A549 (cell line): ENCODE data around the gene SPAG7. TPM values are rescaled to one million over a fixed set of nuclear protein-coding genes. Genes with fewer than 3 reads are reported as not detected.
A peak's percentile ranks its signal among the peaks of the same experiment; 100 is the strongest.
"Not testable (repeated sequence)": the region's sequence is repeated elsewhere in the genome, so short reads cannot be mapped to it uniquely, and the experiment has no call there.

Experiments used
- ATAC-seq, 2 experiments: fragments of 200-7000 bp in 1 of 2; fragments of >200 bp in 1 of 2; cut with Nextera tagmentation in 1 of 2; cut with Tn5 transposase in 1 of 2; 3 replicates each; pipeline versions ENCODE4 v1.8.0 to v1.9.1; 2018 to 2020; ENCODE audit warnings: mild to moderate bottlenecking in 1 of 2, moderate library complexity in 1 of 2
- CTCF ChIA-PET: fragments of 300-600 bp; sonication (Branson Sonifier 250); formaldehyde crosslinking; extraction: SDS; loops from one replicate; lab custom pipeline; 2021; ENCODE audit warnings: antibody characterized with exemption, inconsistent platforms; lab: Yijun Ruan, JAX
- POLR2A ChIA-PET: fragments of 350-600 bp; formaldehyde crosslinking; extraction: SDS; loops from one replicate; lab custom pipeline; 2021; ENCODE audit warnings: antibody characterized with exemption, inconsistent platforms; lab: Yijun Ruan, JAX
- DNase-seq, 2 experiments: peaks; one replicate each; pipeline versions ENCODE4 v3.0.0 to v3.0.0-alpha.2; 2011 to 2016; ENCODE audit warnings: low read depth in 1 of 2, low spot score in 1 of 2
- FAIRE-seq: peaks from 2 replicates; lab custom pipeline; 2011; peaks lifted over from hg19 to GRCh38; lab: Jason Lieb, UNC
- H3K27ac ChIP-seq, 2 experiments: fragments of >200 bp; sonication (Bioruptor Twin); formaldehyde crosslinking; 3 replicates each; pipeline ENCODE4 v1.5.1; 2016 to 2017
- H3K4me1 ChIP-seq: fragments of >200 bp; sonication (Bioruptor Twin); formaldehyde crosslinking; 3 replicates; pipeline ENCODE4 v1.6.1; 2016
- H3K4me2 ChIP-seq: fragments of >200 bp; sonication (Bioruptor Twin); formaldehyde crosslinking; 3 replicates; pipeline ENCODE4 v1.6.1; 2016
- H3K4me3 ChIP-seq: fragments of >200 bp; sonication (Bioruptor Twin); formaldehyde crosslinking; 3 replicates; pipeline ENCODE4 v1.5.1; 2016
- H3K9me3 ChIP-seq: fragments of >200 bp; sonication (Bioruptor Twin); formaldehyde crosslinking; 3 replicates; pipeline ENCODE4 v1.6.1; 2016
- BHLHE40 ChIP-seq: IDR thresholded peaks from 2 replicates; pipeline ENCODE4 v1.6.1; 2012; ENCODE audit warnings: low read depth, low read length, inconsistent platforms
- CBX2 ChIP-seq: fragments of 200-600 bp; sonication (generic); IDR thresholded peaks from 2 replicates; pipeline ENCODE4 v1.6.1; 2016; ENCODE audit warnings: low read depth, mild to moderate bottlenecking, borderline replicate concordance
- EHF ChIP-seq: fragments of 250-450 bp; sonication (Bioruptor Pico); IDR thresholded peaks from 2 replicates; pipeline ENCODE4 v1.5.0; 2020; ENCODE audit warnings: mild to moderate bottlenecking
- FOSL2 ChIP-seq, 2 experiments: fragments of 450-650 bp in 1 of 2; fragments of >200 bp in 1 of 2; sonication (Bioruptor Twin) in 1 of 2; formaldehyde crosslinking; IDR thresholded peaks; 2 replicates each; pipeline versions ENCODE4 v1.5.0 to v1.6.1; 2016 to 2020; ENCODE audit warnings: mild to moderate bottlenecking in 1 of 2, moderate library complexity in 1 of 2
- FOXS1 ChIP-seq: fragments of 250-450 bp; sonication (Bioruptor Pico); IDR thresholded peaks from 2 replicates; pipeline ENCODE4 v1.5.0; 2020; ENCODE audit warnings: mild to moderate bottlenecking, moderate library complexity
- HOXB13 ChIP-seq: fragments of 250-450 bp; sonication (Bioruptor Pico); IDR thresholded peaks from 2 replicates; pipeline ENCODE4 v1.5.0; 2020; ENCODE audit warnings: low read depth, mild to moderate bottlenecking, moderate library complexity
- KDM1A ChIP-seq: fragments of 200-600 bp; sonication (generic); IDR thresholded peaks from 2 replicates; pipeline ENCODE4 v1.6.1; 2016; ENCODE audit warnings: low read depth, mild to moderate bottlenecking
- MAFK ChIP-seq: fragments of 450-650 bp; IDR thresholded peaks from 2 replicates; pipeline ENCODE4 v1.6.1; 2014; ENCODE audit not compliant: partially characterized antibody
- NFE2L2 ChIP-seq: fragments of 150-350 bp; conservative IDR thresholded peaks from 2 replicates; pipeline ENCODE4 v1.6.1; 2014; ENCODE audit warnings: low read length
- NR3C1 ChIP-seq: fragments of >200 bp; sonication (Bioruptor Twin); formaldehyde crosslinking; IDR thresholded peaks from 3 replicates; pipeline ENCODE4 v1.6.1; 2017
- RAD21 ChIP-seq, 2 experiments: fragments of >200 bp in 1 of 2; sonication (Bioruptor Twin) in 1 of 2; formaldehyde crosslinking in 1 of 2; IDR thresholded peaks in 1 of 2; conservative IDR thresholded peaks in 1 of 2; 2 replicates in 1 of 2; 3 replicates in 1 of 2; pipeline ENCODE4 v1.6.1; 2012 to 2018; ENCODE audit warnings: inconsistent platforms in 1 of 2
- RFX5 ChIP-seq: fragments of 450-650 bp; IDR thresholded peaks from 2 replicates; pipeline ENCODE4 v1.7.1; 2014; ENCODE audit warnings: antibody characterized with exemption, mild to moderate bottlenecking, moderate library complexity
- SMC3 ChIP-seq: fragments of >200 bp; sonication (Bioruptor Twin); formaldehyde crosslinking; IDR thresholded peaks from 3 replicates; pipeline ENCODE4 v1.6.1; 2018; ENCODE audit warnings: inconsistent platforms
- SREBF2 ChIP-seq: fragments of 450-650 bp; IDR thresholded peaks from 2 replicates; pipeline ENCODE4 v1.6.1; 2014; ENCODE audit warnings: mild to moderate bottlenecking, moderate library complexity
- TFCP2L1 ChIP-seq: fragments of 250-450 bp; sonication (Bioruptor Pico); IDR thresholded peaks from 2 replicates; pipeline ENCODE4 v1.5.0; 2021; ENCODE audit warnings: mild to moderate bottlenecking
- ZC3H11A ChIP-seq: fragments of 450-650 bp; IDR thresholded peaks from 2 replicates; pipeline ENCODE4 v1.6.1; 2014; ENCODE audit warnings: antibody characterized with exemption, mild to moderate bottlenecking
- ZNF302 ChIP-seq: fragments of 250-450 bp; sonication (Bioruptor Pico); IDR thresholded peaks from 2 replicates; pipeline ENCODE4 v1.9.0; 2021; ENCODE audit warnings: inconsistent platforms, mild to moderate bottlenecking, moderate library complexity
- WGBS: methylation state at CpG from one replicate; pipeline ENCODE4 v1.1.6; 2017; ENCODE audit errors: missing lambda C conversion rate; 5-methylcytosine and 5-hydroxymethylcytosine counted together
- polyA plus RNA-seq, 4 experiments: library from polyadenylated mRNA; depleted of rRNA in 3 of 4; stranded (reverse); fragments of >200 nt; fragmentation: RNase III in 1 of 4; extraction: RNeasy Plus Mini Kit Qiagen cat#74134 plus additional on column Dnase treatment in 1 of 4; gene quantifications; 2 replicates in 3 of 4; 3 replicates in 1 of 4; pipeline ENCODE4 v1.2.3, GENCODE V29; 2011 to 2017
- TF ChIP-seq, protein P1 (sequence below): fragments of >200 bp; sonication (Bioruptor Twin); formaldehyde crosslinking; IDR thresholded peaks from 3 replicates; pipeline ENCODE4 v1.6.1; 2016
- TF ChIP-seq, protein P2 (sequence below): fragments of 250-450 bp; sonication (Bioruptor Pico); IDR thresholded peaks from 2 replicates; pipeline ENCODE4 v1.5.0; 2021; ENCODE audit warnings: mild to moderate bottlenecking, moderate library complexity, borderline replicate concordance
- TF ChIP-seq, protein P3 (sequence below): IDR thresholded peaks from 2 replicates; pipeline ENCODE4 v1.6.1; 2012
- TF ChIP-seq, protein P4 (sequence below): fragments of 150-350 bp; IDR thresholded peaks from 2 replicates; pipeline ENCODE4 v1.6.1; 2014; ENCODE audit warnings: low read depth, mild to moderate bottlenecking, low read length
- TF ChIP-seq, protein P5 (sequence below): fragments of 250-450 bp; sonication (Bioruptor Pico); IDR thresholded peaks from 2 replicates; pipeline ENCODE4 v1.5.0; 2020; ENCODE audit warnings: low read depth, mild to moderate bottlenecking, moderate library complexity

The SPAG7 gene
- polyA plus RNA-seq, 2 of the 4 experiments (the other 2 are of a cell fraction), result 94.9 to 102 TPM

DNA sequence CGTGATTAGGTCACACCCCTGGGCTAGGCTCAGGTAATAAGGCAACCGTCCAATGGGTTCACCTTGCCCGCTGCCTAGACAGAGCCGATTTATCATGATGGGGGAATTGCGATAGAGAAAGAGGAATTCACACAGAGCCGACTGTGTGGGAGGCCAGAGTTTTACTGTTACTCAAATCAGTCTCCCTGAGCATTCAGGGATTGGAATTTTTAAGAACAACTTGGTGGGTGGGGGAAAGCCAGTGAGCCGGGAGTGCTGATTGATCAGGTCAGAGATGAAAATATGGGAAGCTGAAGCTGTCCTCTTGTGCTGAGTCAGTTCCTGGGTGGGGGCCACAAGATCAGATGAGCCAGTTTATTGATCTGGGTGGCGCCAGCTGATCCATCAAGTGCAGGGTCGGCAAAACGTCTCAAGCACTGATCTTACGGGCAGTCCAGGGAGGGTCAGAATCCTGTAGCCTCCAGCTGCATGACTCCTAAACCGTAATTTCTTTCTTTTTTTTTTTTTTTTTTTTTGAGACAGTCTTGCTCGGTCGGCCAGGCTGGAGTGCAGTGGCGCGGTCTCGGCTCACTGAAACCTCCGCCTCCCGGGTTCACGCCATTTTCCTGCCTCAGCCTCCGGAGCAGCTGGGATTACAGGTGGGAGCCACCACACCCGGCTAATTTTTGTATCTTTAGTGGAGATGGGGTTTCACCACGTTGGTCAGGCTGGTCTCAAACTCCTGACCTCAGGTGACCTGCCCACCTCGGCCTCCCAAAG is 40.9 kb downstream of the SPAG7 start:
- ATAC-seq, H3K9me3 ChIP-seq, DNase-seq, H3K4me1 ChIP-seq, H3K4me2 ChIP-seq, H3K4me3 ChIP-seq, FAIRE-seq, H3K27ac ChIP-seq: not testable (repeated sequence)
- CTCF ChIA-PET, result interaction anchor here (1.0 to 2.1 kb wide), 6 partner anchors 10 to 445 kb away, joined by 3 to 7 read pairs (median 4); partner anchors contain the start of genes CAMTA2, CHRNE, RNF167 and SLC25A11
- peak; percentile 20 for TF ChIP-seq MAFK
- POLR2A ChIA-PET, result interaction anchor here (2.0 kb wide), 1 partner anchor 14 kb away, joined by 7 read pairs; the partner anchor contains the start of genes RNF167 and SLC25A11
- 94% methylated on average over 24 of the region's 24 CpGs for WGBS

DNA sequence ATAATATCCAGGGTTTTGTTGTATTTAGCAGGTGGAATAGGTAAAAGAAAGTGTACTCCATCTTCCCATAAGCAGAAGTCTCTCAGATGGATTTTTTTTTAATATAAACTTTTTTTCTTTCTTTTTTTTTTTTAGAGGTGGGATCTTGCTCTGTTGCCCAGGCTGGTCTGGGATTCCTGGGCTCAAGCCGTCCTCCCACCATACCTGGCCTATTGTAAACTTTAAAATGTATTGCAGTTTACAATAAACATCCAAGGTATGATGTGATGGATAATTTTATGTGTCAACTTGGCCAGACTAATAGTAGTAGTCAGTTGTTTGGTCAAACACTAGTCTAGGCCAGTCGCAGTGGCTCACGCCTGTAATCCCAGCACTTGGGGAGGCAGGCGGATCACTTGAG is 46.3 kb downstream of the SPAG7 start:
- H3K27ac ChIP-seq, result no peak overlapping the region
- no peak overlapping the region for H3K4me3 ChIP-seq
- WGBS, result 95% methylated on average over 4 of the region's 4 CpGs
- H3K4me2 ChIP-seq, result no peak overlapping the region
- ChIA-PET POLR2A (interaction anchor here (1.1 kb wide), 1 partner anchor 9 kb away, joined by 4 read pairs; no protein-coding TSS in a partner anchor), CTCF (interaction anchor here (0.6 to 1.9 kb wide), 5 partner anchors 10 to 140 kb away, joined by 3 to 5 read pairs (median 4); partner anchors contain the start of gene CAMTA2)
- ATAC-seq (no peak), DNase-seq (no peak), FAIRE-seq (no peak)
- TF ChIP-seq SMC3 (no peak), RAD21 (conservative IDR thresholded peaks at IDR 0.05 in 1 of 2, IDR thresholded peaks at IDR 0.05 in 1 of 2) (no peak), BHLHE40 (no peak), FOXS1 (CRISPR knock-in tag) (no peak), EHF (no peak), ZNF302 (no peak), RFX5 (no peak), KDM1A (no peak), TFCP2L1 (no peak)
- TF ChIP-seq, protein P1, sequence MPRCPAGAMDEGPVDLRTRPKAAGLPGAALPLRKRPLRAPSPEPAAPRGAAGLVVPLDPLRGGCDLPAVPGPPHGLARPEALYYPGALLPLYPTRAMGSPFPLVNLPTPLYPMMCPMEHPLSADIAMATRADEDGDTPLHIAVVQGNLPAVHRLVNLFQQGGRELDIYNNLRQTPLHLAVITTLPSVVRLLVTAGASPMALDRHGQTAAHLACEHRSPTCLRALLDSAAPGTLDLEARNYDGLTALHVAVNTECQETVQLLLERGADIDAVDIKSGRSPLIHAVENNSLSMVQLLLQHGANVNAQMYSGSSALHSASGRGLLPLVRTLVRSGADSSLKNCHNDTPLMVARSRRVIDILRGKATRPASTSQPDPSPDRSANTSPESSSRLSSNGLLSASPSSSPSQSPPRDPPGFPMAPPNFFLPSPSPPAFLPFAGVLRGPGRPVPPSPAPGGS, result no peak
- TF ChIP-seq, protein P2, sequence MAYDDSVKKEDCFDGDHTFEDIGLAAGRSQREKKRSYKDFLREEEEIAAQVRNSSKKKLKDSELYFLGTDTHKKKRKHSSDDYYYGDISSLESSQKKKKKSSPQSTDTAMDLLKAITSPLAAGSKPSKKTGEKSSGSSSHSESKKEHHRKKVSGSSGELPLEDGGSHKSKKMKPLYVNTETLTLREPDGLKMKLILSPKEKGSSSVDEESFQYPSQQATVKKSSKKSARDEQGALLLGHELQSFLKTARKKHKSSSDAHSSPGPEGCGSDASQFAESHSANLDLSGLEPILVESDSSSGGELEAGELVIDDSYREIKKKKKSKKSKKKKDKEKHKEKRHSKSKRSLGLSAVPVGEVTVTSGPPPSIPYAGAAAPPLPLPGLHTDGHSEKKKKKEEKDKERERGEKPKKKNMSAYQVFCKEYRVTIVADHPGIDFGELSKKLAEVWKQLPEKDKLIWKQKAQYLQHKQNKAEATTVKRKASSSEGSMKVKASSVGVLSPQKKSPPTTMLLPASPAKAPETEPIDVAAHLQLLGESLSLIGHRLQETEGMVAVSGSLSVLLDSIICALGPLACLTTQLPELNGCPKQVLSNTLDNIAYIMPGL (CRISPR knock-in tag), result no peak
- TF ChIP-seq, protein P3, sequence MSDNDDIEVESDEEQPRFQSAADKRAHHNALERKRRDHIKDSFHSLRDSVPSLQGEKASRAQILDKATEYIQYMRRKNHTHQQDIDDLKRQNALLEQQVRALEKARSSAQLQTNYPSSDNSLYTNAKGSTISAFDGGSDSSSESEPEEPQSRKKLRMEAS, result no peak
- TF ChIP-seq, protein P4, sequence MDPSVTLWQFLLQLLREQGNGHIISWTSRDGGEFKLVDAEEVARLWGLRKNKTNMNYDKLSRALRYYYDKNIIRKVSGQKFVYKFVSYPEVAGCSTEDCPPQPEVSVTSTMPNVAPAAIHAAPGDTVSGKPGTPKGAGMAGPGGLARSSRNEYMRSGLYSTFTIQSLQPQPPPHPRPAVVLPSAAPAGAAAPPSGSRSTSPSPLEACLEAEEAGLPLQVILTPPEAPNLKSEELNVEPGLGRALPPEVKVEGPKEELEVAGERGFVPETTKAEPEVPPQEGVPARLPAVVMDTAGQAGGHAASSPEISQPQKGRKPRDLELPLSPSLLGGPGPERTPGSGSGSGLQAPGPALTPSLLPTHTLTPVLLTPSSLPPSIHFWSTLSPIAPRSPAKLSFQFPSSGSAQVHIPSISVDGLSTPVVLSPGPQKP, result no peak
- H3K9me3 ChIP-seq, result no peaks in the 10 kb centered on the region
- H3K4me1 ChIP-seq, result 0 out of 3 replicates have a peak, but pooled peaks cover 4% of the 10 kb centered on the region

DNA sequence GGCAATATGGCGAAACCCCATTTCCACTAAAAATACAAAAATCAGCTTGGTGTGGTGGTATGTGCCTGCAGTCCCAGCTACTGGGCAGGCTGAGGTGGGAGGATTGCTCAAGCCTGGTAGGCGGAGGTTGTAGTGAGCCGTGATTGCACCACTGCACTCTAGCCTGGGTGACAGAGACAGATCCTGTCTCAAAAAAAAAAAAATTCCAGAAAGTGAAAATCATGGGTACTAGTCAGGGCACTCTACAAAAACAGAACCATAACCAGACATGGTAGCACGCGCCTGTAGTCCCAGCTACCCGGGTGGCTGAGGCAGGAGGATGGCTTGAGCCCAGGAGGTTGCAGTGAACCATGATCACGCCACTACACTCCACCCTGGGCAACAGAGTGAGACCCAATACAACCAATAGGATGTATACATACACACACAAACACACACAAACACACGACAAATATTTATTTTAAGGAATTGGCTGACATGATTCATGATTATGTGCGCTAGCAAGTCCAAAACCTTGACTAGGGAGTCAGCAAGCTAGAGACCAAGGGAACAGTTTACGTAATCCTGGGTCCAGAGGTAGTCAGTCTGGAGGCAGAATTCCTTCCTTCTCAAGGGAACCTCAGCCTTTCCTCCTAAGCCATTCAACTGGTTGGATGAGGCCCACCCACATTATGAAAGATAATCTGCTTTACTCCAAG is 47.1 kb downstream of the SPAG7 start:
- POLR2A ChIA-PET, result interaction anchor here (1.1 to 2.1 kb wide), 2 partner anchors 8 to 19 kb away, joined by 4 to 9 read pairs; partner anchors contain the start of genes RNF167 and SLC25A11
- no peak overlapping the region for H3K4me3 ChIP-seq
- 0 out of 3 replicates have a peak, but pooled peaks cover 4% of the 10 kb centered on the region for H3K4me1 ChIP-seq
- ATAC-seq (peak; percentile 40 to 54; a peak in 4 of 6 replicates), FAIRE-seq (no peak), DNase-seq (no peak)
- no peak overlapping the region for H3K4me2 ChIP-seq
- TF ChIP-seq SREBF2, result no peak
- TF ChIP-seq, protein P5, sequence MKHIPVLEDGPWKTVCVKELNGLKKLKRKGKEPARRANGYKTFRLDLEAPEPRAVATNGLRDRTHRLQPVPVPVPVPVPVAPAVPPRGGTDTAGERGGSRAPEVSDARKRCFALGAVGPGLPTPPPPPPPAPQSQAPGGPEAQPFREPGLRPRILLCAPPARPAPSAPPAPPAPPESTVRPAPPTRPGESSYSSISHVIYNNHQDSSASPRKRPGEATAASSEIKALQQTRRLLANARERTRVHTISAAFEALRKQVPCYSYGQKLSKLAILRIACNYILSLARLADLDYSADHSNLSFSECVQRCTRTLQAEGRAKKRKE, result no peak
- TF ChIP-seq MAFK, result no peak
- TF ChIP-seq FOSL2 (IDR thresholded peaks at IDR 0.05), result no peak
- TF ChIP-seq FOSL2 (CRISPR knock-in tag; IDR thresholded peaks at IDR 0.05), result no peak
- TF ChIP-seq BHLHE40, result no peak
- no peak for TF ChIP-seq HOXB13 (CRISPR knock-in tag)
- no peak for TF ChIP-seq NR3C1
- no peak for TF ChIP-seq CBX2
- TF ChIP-seq, protein P2 (CRISPR knock-in tag), result no peak
- TF ChIP-seq ZC3H11A, result no peak
- no peak for TF ChIP-seq NFE2L2
- no peaks in the 10 kb centered on the region for H3K9me3 ChIP-seq
- WGBS, result 74% methylated on average over 10 of the region's 10 CpGs
- CTCF ChIA-PET, result interaction anchor here (0.6 to 3.7 kb wide), 9 partner anchors 9 to 354 kb away, joined by 3 to 37 read pairs (median 4); partner anchors contain the start of genes CAMTA2 and CHRNE
- no peak overlapping the region for H3K27ac ChIP-seq
